ENCODE measurements around the gene CDK17.

DNA sequence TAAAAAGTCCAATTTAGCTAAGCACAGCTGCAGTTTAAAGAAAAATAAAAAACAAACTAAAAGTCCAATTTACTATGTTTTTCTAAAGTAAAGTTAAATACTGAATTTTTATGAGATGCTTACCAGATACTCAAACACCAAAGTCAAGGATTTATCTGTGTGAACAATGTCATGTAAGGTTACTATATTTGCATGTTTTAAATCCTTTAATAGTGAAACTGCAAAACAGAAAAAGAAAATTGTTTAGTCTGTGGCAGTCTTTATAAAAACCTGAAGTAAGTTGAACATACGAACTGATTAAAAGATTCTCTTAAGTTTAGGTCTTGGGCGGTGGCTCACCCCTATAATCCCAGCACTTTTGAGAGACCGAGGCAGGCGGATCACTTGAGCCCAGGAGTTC is 102.7 kb downstream of the CDK17 start:
- TF ChIP-seq EZH2 (IDR thresholded peaks at IDR 0.05; ENCODE audit: low read length, unreplicated experiment) (no peak), EZH2phosphoT487 (IDR thresholded peaks at IDR 0.05; ENCODE audit: borderline replicate concordance, low read length) (no peak)
- TF ChIP-seq, protein P1, sequence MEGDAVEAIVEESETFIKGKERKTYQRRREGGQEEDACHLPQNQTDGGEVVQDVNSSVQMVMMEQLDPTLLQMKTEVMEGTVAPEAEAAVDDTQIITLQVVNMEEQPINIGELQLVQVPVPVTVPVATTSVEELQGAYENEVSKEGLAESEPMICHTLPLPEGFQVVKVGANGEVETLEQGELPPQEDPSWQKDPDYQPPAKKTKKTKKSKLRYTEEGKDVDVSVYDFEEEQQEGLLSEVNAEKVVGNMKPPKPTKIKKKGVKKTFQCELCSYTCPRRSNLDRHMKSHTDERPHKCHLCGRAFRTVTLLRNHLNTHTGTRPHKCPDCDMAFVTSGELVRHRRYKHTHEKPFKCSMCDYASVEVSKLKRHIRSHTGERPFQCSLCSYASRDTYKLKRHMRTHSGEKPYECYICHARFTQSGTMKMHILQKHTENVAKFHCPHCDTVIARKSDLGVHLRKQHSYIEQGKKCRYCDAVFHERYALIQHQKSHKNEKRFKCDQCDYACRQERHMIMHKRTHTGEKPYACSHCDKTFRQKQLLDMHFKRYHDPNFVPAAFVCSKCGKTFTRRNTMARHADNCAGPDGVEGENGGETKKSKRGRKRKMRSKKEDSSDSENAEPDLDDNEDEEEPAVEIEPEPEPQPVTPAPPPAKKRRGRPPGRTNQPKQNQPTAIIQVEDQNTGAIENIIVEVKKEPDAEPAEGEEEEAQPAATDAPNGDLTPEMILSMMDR (conservative IDR thresholded peaks at IDR 0.05; ENCODE audit: low read depth, low read length) = no peak

Measured in PC-3 (cell line).